ENCODE measurements around the gene CSKMT.
"Not testable (repeated sequence)": the region's sequence is repeated elsewhere in the genome, so short reads cannot be mapped to it uniquely, and the experiment has no call there.

The CSKMT gene

GRCh38 chr11:62665075-62665598, at the start of gene CSKMT, which contains the start of gene C11orf98:
TSS of gene CSKMT (plus strand) at chr11:62665312. CDS start at chr11:62665880, 568 bp downstream.
TSS of gene C11orf98 (minus strand) at chr11:62665210. CDS start at chr11:62665169, 41 bp downstream.
- DNase-seq (ENCODE audit: low read depth in 2 of 2), result peak; percentile 91 to 93

- DNase-seq (ENCODE audit: low read depth in 2 of 2), result no peak
These were observed 49.6 kb upstream of the CSKMT start for GRCh38 chr11:62615521-62615920.

GRCh38 chr11:62616957-62617356, 48.2 kb upstream of the CSKMT start:
- DNase-seq (ENCODE audit: low read depth in 2 of 2), result not testable (repeated sequence)

- no peak for DNase-seq (ENCODE audit: low read depth in 2 of 2)
These were observed 44.0 kb upstream of the CSKMT start for GRCh38 chr11:62621027-62621566.

- peak; percentile 95 to 96 for DNase-seq (ENCODE audit: low read depth in 2 of 2)
These were observed 43.3 kb upstream of the CSKMT start, which contains the start of gene B3GAT3 for GRCh38 chr11:62621567-62622470. TSS of gene B3GAT3 (minus strand) at chr11:62621986. CDS start at chr11:62621947, 39 bp downstream.

GRCh38 chr11:62622476-62623089, 42.5 kb upstream of the CSKMT start:
- DNase-seq (ENCODE audit: low read depth in 2 of 2), result no peak

GRCh38 chr11:62627713-62628112, 37.4 kb upstream of the CSKMT start:
- no peak for DNase-seq (ENCODE audit: low read depth in 2 of 2)

GRCh38 chr11:62632492-62632891, 32.6 kb upstream of the CSKMT start:
- no peak for DNase-seq (ENCODE audit: low read depth in 2 of 2)

GRCh38 chr11:62644220-62644619, 20.9 kb upstream of the CSKMT start:
- DNase-seq (ENCODE audit: low read depth in 2 of 2), result no peak

GRCh38 chr11:62645671-62645945, 19.5 kb upstream of the CSKMT start:
- no peak for DNase-seq (ENCODE audit: low read depth in 2 of 2)

GRCh38 chr11:62645946-62646824, 18.9 kb upstream of the CSKMT start, which contains the start of gene GANAB:
TSS of gene GANAB (minus strand) at chr11:62646613. CDS start at chr11:62646599, 14 bp downstream.
- DNase-seq (ENCODE audit: low read depth in 2 of 2), result peak; percentile 99 to 100

- DNase-seq (ENCODE audit: low read depth in 2 of 2), result no peak
These were observed 18.1 kb upstream of the CSKMT start for GRCh38 chr11:62646825-62647608.

- no peak for DNase-seq (ENCODE audit: low read depth in 2 of 2)
These were observed 17.5 kb upstream of the CSKMT start for GRCh38 chr11:62647609-62648005.

- no peak for DNase-seq (ENCODE audit: low read depth in 2 of 2)
These were observed 16.7 kb upstream of the CSKMT start for GRCh38 chr11:62648185-62648966.

GRCh38 chr11:62648967-62649364, 16.1 kb upstream of the CSKMT start:
- no peak for DNase-seq (ENCODE audit: low read depth in 2 of 2)

- DNase-seq (ENCODE audit: low read depth in 2 of 2), result no peak
These were observed 15.6 kb upstream of the CSKMT start for GRCh38 chr11:62649486-62649885.

GRCh38 chr11:62650283-62650682, 14.8 kb upstream of the CSKMT start:
- DNase-seq (ENCODE audit: low read depth in 2 of 2), result not testable (repeated sequence)

GRCh38 chr11:62652161-62653006, 12.7 kb upstream of the CSKMT start:
- no peak for DNase-seq (ENCODE audit: low read depth in 2 of 2)

GRCh38 chr11:62654297-62654696, 10.8 kb upstream of the CSKMT start:
- DNase-seq (ENCODE audit: low read depth in 2 of 2), result no peak
